Naive thymus-derived CD4-positive, alpha-beta T cell (primary cell): Measurements from ENCODE around the gene LHFPL5. TPM values are rescaled to one million over a fixed set of nuclear protein-coding genes. Genes with fewer than 3 reads are reported as not detected.

Source experiments
- ATAC-seq: fragments of 150-1000 bp; cut with Tn5 transposase; 2 replicates; pipeline ENCODE4 v1.10.0; 2021; ENCODE audit warnings: mild to moderate bottlenecking, moderate library complexity
- CTCF ChIA-PET: fragments of 350-600 bp; sonication (Branson Sonifier 250); formaldehyde crosslinking; loops from one replicate; lab custom pipeline; 2021; ENCODE audit warnings: antibody characterized with exemption; lab: Charles Lee
- POLR2A ChIA-PET: fragments of 350-600 bp; sonication (Branson Sonifier 250); formaldehyde crosslinking; loops from one replicate; lab custom pipeline; 2021; ENCODE audit warnings: antibody characterized with exemption, inconsistent platforms; lab: Charles Lee
- DNase-seq, 9 donors: peaks; one replicate each; pipeline versions ENCODE4 v3.0.0 to v3.0.0-alpha.2; 2020 to 2022; ENCODE audit warnings: mixed read lengths in 1 of 9
- H3K27ac ChIP-seq: one replicate; pipeline ENCODE4 v1.7.0; 2013; ENCODE audit warnings: mild to moderate bottlenecking, low read depth, low read length, moderate library complexity
- H3K27me3 ChIP-seq, 2 donors: one replicate each; pipeline ENCODE4 v1.7.0; 2013; ENCODE audit warnings: low read length in 2 of 2, mild to moderate bottlenecking in 2 of 2, moderate library complexity in 2 of 2; ENCODE audit not compliant: control insufficient read depth in 2 of 2, insufficient read depth in 2 of 2
- H3K36me3 ChIP-seq, 3 experiments: 1 replicate in 2 of 3; 2 replicates in 1 of 3; pipeline ENCODE4 v1.7.0; 2013; ENCODE audit warnings: low read length in 3 of 3, mild to moderate bottlenecking in 3 of 3, moderate library complexity in 1 of 3; ENCODE audit not compliant: insufficient read depth in 3 of 3, control insufficient read depth in 2 of 3
- H3K4me1 ChIP-seq, 2 donors: one replicate each; pipeline ENCODE4 v1.7.0; 2013; ENCODE audit warnings: low read length in 2 of 2, mild to moderate bottlenecking in 2 of 2, moderate library complexity in 1 of 2; ENCODE audit not compliant: control insufficient read depth in 2 of 2, insufficient read depth in 2 of 2
- H3K4me3 ChIP-seq: 2 replicates; pipeline ENCODE4 v1.7.0; 2013; ENCODE audit warnings: mild to moderate bottlenecking, low read length
- H3K9me3 ChIP-seq, 3 experiments: 1 replicate in 2 of 3; 2 replicates in 1 of 3; pipeline ENCODE4 v1.7.0; 2013; ENCODE audit warnings: low read length in 3 of 3; ENCODE audit not compliant: control insufficient read depth in 2 of 3
- H3K27ac Mint-ChIP-seq, 9 donors: one replicate each; pipeline ENCODE4 v1.8.0; 2020 to 2022; ENCODE audit warnings: mixed read lengths in 9 of 9, mild to moderate bottlenecking in 8 of 9, moderate library complexity in 5 of 9, inconsistent platforms in 2 of 9
- H3K27me3 Mint-ChIP-seq, 5 donors: one replicate each; pipeline ENCODE4 v1.8.0; 2021 to 2022; ENCODE audit warnings: mixed read lengths in 5 of 5, mild to moderate bottlenecking in 1 of 5
- H3K36me3 Mint-ChIP-seq, 5 donors: one replicate each; pipeline ENCODE4 v1.8.0; 2020 to 2022; ENCODE audit warnings: mixed read lengths in 5 of 5, mild to moderate bottlenecking in 3 of 5, inconsistent platforms in 1 of 5
- H3K4me1 Mint-ChIP-seq, 7 donors: one replicate each; pipeline ENCODE4 v1.8.0; 2020 to 2022; ENCODE audit warnings: mixed read lengths in 7 of 7, mild to moderate bottlenecking in 3 of 7, inconsistent platforms in 1 of 7
- H3K4me3 Mint-ChIP-seq, 10 donors: one replicate each; pipeline ENCODE4 v1.8.0; 2020 to 2022; ENCODE audit warnings: mild to moderate bottlenecking in 10 of 10, mixed read lengths in 10 of 10, moderate library complexity in 6 of 10, inconsistent platforms in 2 of 10
- H3K9me3 Mint-ChIP-seq, 11 donors: one replicate each; pipeline ENCODE4 v1.8.0; 2020 to 2022; ENCODE audit warnings: mixed read lengths in 11 of 11, mild to moderate bottlenecking in 4 of 11, inconsistent platforms in 1 of 11, moderate library complexity in 1 of 11
- intact Hi-C, 2 donors: fragments of 100-400 bp; cut with micrococcal nuclease; formaldehyde crosslinking; loops; one replicate each; pipeline ENCODE4 v1.15.1; 2023
- polyA plus RNA-seq, 2 donors: library from polyadenylated mRNA; unstranded; fragments of 300-500 nt; fragmentation: Illumina TruSeq; gene quantifications; one replicate each; pipeline ENCODE4 v1.2.3, GENCODE V29; 2021
- total RNA-seq, 6 experiments: library from RNA in 5 of 6; stranded (reverse) in 5 of 6; gene quantifications; 1 replicate in 5 of 6; 2 replicates in 1 of 6; pipeline ENCODE4 v1.2.3 and lab custom pipeline; 2021 to 2026

Gene LHFPL5
- total and polyA plus RNA-seq, 7 experiments from 2014 or later = not detected

DNA sequence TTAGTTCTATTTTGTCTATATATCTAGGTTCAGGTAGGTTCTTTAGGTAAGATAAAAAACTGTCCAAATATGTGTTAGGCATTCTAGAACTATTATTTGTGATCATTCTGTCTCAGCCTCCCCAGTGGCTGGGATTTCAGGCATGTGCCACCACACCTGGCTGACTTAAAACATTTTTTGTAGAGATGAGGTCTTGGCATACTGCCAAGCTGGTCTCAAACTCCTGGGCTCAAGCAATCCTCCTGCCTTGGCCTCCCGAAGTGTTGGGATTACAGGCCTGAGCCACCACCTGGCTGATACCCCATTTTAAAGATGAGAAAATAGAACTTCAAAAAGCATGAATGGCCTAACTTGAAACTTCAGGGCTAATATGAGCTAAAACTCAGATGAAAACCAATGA is 33.9 kb downstream of the LHFPL5 start:
- intact Hi-C loops = no loop called here
- Histone ChIP-seq H3K27me3 (no peaks in the 10 kb centered on the region), H3K27ac (no peak overlapping the region), H3K4me3 (no peak overlapping the region), H3K4me1 (no peaks in the 10 kb centered on the region), H3K36me3 (peaks cover 0 to 43% (median 0%) of the 10 kb centered on the region in 3 experiments), H3K9me3 (no peaks in the 10 kb centered on the region)
- DNase-seq = no peak
- Mint-ChIP-seq H3K27ac (no peak overlapping the region), H3K9me3 (no peaks in the 10 kb centered on the region), H3K27me3 (no peaks in the 10 kb centered on the region), H3K4me1 (peaks cover 0 to 5% (median 0%) of the 10 kb centered on the region in 7 donors), H3K36me3 (peaks cover 4 to 54% (median 22%) of the 10 kb centered on the region in 5 donors), H3K4me3 (no peak overlapping the region)
- ChIA-PET POLR2A (no interaction called here), CTCF (interaction anchor here (1.6 kb wide), 1 partner anchor 13 kb away, joined by 4 read pairs; no protein-coding TSS in a partner anchor)
- ATAC-seq = no peak

DNA sequence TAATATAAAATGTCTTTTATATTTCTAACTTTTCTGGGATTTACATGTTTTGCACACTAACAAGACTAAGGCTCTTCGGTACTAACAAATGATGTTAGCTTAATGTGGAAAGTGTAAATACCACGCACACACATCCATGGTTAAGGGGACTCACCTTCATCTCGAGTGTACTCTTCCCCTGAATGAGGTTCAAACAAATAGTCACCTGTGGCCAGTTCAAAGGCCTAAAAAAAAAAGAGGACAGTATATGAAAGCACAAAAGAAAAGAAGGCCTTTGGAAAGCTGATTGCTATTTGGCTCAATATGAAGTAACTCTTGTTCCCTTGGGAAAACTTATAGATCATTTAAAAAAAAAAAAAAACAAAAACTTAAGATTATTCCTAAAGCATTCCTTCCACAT is 37.2 kb downstream of the LHFPL5 start:
- Histone ChIP-seq H3K4me1 (no peaks in the 10 kb centered on the region), H3K27ac (no peak overlapping the region), H3K9me3 (no peaks in the 10 kb centered on the region), H3K27me3 (no peaks in the 10 kb centered on the region), H3K4me3 (no peak overlapping the region), H3K36me3 (peaks cover 0 to 27% (median 0%) of the 10 kb centered on the region in 3 experiments)
- Mint-ChIP-seq H3K27me3 (no peaks in the 10 kb centered on the region), H3K4me3 (no peak overlapping the region), H3K4me1 (no peaks in the 10 kb centered on the region), H3K36me3 (peaks cover 4 to 39% (median 29%) of the 10 kb centered on the region in 5 donors), H3K9me3 (peaks cover 0 to 2% (median 0%) of the 10 kb centered on the region in 11 donors), H3K27ac (no peak overlapping the region)
- ChIA-PET POLR2A (interaction anchor here (1.2 kb wide), 1 partner anchor 270 kb away, joined by 3 read pairs; no protein-coding TSS in a partner anchor), CTCF (no interaction called here)
- ATAC-seq = no peak
- DNase-seq = no peak
- intact Hi-C loops = no loop called here

DNA sequence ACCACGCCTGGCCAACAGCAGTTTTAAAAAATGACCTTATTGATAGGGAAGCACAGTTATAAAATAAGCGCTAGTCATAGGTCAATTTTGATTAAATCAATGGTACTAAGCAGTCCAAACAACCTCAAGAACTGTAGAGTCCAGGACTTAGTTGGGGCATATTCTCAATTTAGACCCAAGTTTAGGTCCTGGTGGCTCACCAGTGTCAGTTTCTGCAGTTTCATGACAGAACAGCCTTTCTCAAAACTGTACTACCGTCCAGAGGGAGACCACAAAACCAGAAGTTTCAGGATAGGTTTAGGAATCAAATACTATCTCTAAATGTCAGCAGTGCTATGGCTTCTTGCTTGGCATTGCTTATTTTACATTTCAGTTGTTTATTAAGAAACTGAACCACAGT is 39.1 kb downstream of the LHFPL5 start:
- Mint-ChIP-seq H3K27me3 (no peaks in the 10 kb centered on the region), H3K4me3 (no peak overlapping the region), H3K9me3 (peaks cover 0 to 5% (median 0%) of the 10 kb centered on the region in 11 donors), H3K27ac (no peak overlapping the region), H3K4me1 (no peaks in the 10 kb centered on the region), H3K36me3 (peaks cover 8 to 46% (median 34%) of the 10 kb centered on the region in 5 donors)
- no peak for DNase-seq
- ChIA-PET CTCF (no interaction called here), POLR2A (no interaction called here)
- Histone ChIP-seq H3K9me3 (no peaks in the 10 kb centered on the region), H3K27ac (no peak overlapping the region), H3K4me3 (no peak overlapping the region), H3K27me3 (no peaks in the 10 kb centered on the region), H3K36me3 (peaks cover 0 to 20% (median 0%) of the 10 kb centered on the region in 3 experiments), H3K4me1 (no peaks in the 10 kb centered on the region)
- ATAC-seq = no peak
- intact Hi-C loops = no loop called here

DNA sequence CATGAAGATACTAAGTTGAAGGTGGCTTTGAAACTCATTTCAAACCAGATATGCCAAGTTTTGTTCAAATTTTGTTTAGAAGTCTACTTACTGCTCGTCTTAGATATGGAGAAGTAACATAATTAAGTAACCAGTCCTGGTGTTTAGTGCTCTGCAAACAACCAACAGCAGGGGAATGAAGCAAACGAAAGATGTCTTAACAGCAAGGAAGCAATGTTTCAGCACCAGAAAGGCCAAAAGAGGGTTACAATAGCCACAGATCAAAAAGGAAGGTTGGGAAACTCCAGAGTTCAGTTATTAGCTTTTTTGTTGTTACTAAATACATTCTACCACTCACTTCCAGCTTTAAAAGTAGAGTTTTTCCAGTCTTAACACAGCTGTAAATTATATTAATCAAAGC is 45.1 kb downstream of the LHFPL5 start:
- Histone ChIP-seq H3K4me1 (no peaks in the 10 kb centered on the region), H3K27ac (no peak overlapping the region), H3K9me3 (no peaks in the 10 kb centered on the region), H3K36me3 (peaks cover 0 to 20% (median 0%) of the 10 kb centered on the region in 3 experiments), H3K27me3 (no peaks in the 10 kb centered on the region), H3K4me3 (no peak overlapping the region)
- ChIA-PET POLR2A (no interaction called here), CTCF (no interaction called here)
- peaks cover 0 to 5% (median 0%) of the 10 kb centered on the region in 11 donors for H3K9me3 Mint-ChIP-seq
- H3K36me3 Mint-ChIP-seq = peaks cover 20 to 70% (median 59%) of the 10 kb centered on the region in 5 donors
- H3K4me3 Mint-ChIP-seq = no peak overlapping the region
- H3K4me1 Mint-ChIP-seq = no peaks in the 10 kb centered on the region
- intact Hi-C loops = no loop called here
- H3K27me3 Mint-ChIP-seq = no peaks in the 10 kb centered on the region
- no peak for ATAC-seq
- DNase-seq = no peak
- H3K27ac Mint-ChIP-seq = no peak overlapping the region

DNA sequence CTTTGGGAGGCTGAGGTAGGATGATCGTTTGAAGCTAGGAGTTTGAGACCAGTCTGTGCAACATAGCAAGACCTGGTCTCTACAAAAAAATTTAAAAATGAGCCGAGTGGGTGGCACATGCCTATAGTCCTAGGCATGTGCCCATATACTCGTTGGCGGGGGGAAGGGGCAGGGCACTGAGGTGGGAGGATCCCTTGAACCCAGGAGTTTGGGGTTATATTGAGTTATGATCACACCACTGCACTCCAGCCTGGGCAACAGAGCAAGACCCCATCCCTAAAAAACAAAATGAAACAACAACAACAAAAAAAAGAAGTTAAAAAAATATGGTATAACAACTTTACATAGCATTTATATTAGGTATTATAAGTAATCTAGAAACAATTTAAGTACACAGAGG is 47.8 kb downstream of the LHFPL5 start:
- no peaks in the 10 kb centered on the region for H3K27me3 ChIP-seq
- CTCF ChIA-PET = no interaction called here
- ATAC-seq (no peak), DNase-seq (no peak)
- POLR2A ChIA-PET = no interaction called here
- no peaks in the 10 kb centered on the region for H3K27me3 Mint-ChIP-seq
- no peak overlapping the region for H3K4me3 Mint-ChIP-seq
- H3K4me1 ChIP-seq = no peaks in the 10 kb centered on the region
- intact Hi-C loops = no loop called here
- H3K36me3 ChIP-seq = peaks cover 0 to 36% (median 0%) of the 10 kb centered on the region in 3 experiments
- H3K27ac Mint-ChIP-seq = no peak overlapping the region
- no peak overlapping the region for H3K4me3 ChIP-seq
- H3K4me1 Mint-ChIP-seq = no peaks in the 10 kb centered on the region
- no peaks in the 10 kb centered on the region for H3K9me3 ChIP-seq
- H3K27ac ChIP-seq = no peak overlapping the region
- peaks cover 0 to 5% (median 0%) of the 10 kb centered on the region in 11 donors for H3K9me3 Mint-ChIP-seq
- H3K36me3 Mint-ChIP-seq = peaks cover 20 to 75% (median 65%) of the 10 kb centered on the region in 5 donors

DNA sequence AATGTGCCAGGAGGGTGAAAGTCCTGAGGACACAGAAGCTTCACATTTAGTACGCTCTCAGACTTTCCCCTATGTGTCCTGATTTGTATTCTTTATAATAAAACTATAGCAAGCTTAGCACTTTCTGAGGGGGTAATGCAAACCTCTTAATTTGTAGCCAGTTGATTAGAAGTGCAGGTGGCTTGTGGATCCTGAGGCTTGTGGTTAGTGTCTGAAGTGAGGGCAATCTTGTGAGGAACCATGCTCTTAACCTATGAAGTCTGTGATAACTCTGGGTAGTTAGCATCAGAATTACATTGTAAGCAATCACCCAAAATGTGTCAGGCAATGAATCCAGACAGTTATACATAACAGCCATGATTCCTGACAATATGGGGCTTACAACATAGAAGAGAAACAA is 51.1 kb downstream of the LHFPL5 start:
- peaks cover 0 to 32% (median 0%) of the 10 kb centered on the region in 3 experiments for H3K36me3 ChIP-seq
- Mint-ChIP-seq H3K27ac (no peak overlapping the region), H3K9me3 (peaks cover 0 to 5% (median 0%) of the 10 kb centered on the region in 11 donors), H3K4me1 (peaks cover 0 to 8% (median 0%) of the 10 kb centered on the region in 7 donors), H3K36me3 (peaks cover 17 to 74% (median 53%) of the 10 kb centered on the region in 5 donors), H3K4me3 (no peak overlapping the region), H3K27me3 (no peaks in the 10 kb centered on the region)
- H3K4me1 ChIP-seq = no peaks in the 10 kb centered on the region
- DNase-seq (no peak), ATAC-seq (no peak)
- ChIA-PET CTCF (interaction anchor here (0.6 kb wide), 1 partner anchor 218 kb away, joined by 4 read pairs; no protein-coding TSS in a partner anchor), POLR2A (interaction anchor here (0.7 kb wide), 1 partner anchor 17 kb away, joined by 3 read pairs; no protein-coding TSS in a partner anchor)
- H3K9me3 ChIP-seq = no peaks in the 10 kb centered on the region
- H3K27ac ChIP-seq = no peak overlapping the region
- H3K27me3 ChIP-seq = no peaks in the 10 kb centered on the region
- no peak overlapping the region for H3K4me3 ChIP-seq
- intact Hi-C loops = no loop called here

DNA sequence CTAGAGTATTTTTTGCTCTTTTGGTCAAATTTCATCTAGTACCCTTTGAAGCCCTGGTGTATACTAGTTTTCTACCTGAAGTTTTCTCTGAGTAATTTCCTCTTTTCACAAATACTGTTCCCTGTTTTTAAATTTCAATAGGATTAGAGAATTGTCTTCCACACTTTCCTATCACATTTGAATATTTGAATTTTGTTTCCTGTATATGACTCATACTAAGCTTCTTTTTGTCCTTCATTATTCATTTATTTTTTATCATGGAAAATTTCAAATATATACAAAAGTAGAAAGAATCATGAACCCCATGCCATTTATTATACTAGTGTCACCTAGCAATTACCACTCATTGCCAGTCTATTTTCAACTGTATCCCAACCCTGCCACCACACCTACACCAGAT is 52.7 kb downstream of the LHFPL5 start:
- intact Hi-C loops = no loop called here
- CTCF ChIA-PET = no interaction called here
- no peak for ATAC-seq

More for the DNA sequence above, 52.7 kb downstream of the LHFPL5 start:
- H3K27ac ChIP-seq = no peak overlapping the region
- peaks cover 0 to 14% (median 0%) of the 10 kb centered on the region in 7 donors for H3K4me1 Mint-ChIP-seq
- H3K4me3 ChIP-seq = no peak overlapping the region
- H3K27me3 ChIP-seq = no peaks in the 10 kb centered on the region
- POLR2A ChIA-PET = no interaction called here
- H3K27ac Mint-ChIP-seq = no peak overlapping the region
- peaks cover 0 to 32% (median 0%) of the 10 kb centered on the region in 3 experiments for H3K36me3 ChIP-seq
- H3K4me3 Mint-ChIP-seq = no peak overlapping the region
- H3K9me3 Mint-ChIP-seq = peaks cover 0 to 5% (median 0%) of the 10 kb centered on the region in 11 donors
- H3K36me3 Mint-ChIP-seq = peaks cover 23 to 70% (median 47%) of the 10 kb centered on the region in 5 donors
- H3K4me1 ChIP-seq = no peaks in the 10 kb centered on the region
- H3K9me3 ChIP-seq = no peaks in the 10 kb centered on the region
- H3K27me3 Mint-ChIP-seq = no peaks in the 10 kb centered on the region
- no peak for DNase-seq
